Stimulated activated CD4-positive, alpha-beta T cell treated with anti-CD3 and anti-CD28 coated beads, Interleukin-2, amount 100 ng/mL, for 4 hours (primary cell): ENCODE data around the gene MBLAC1.
"Not testable (repeated sequence)": the region's sequence is repeated elsewhere in the genome, so short reads cannot be mapped to it uniquely, and the experiment has no call there.

Source experiments
- DNase-seq: peaks from one replicate; pipeline ENCODE4 v3.0.0-alpha.2; 2020; ENCODE audit warnings: low read depth

MBLAC1 gene

DNA sequence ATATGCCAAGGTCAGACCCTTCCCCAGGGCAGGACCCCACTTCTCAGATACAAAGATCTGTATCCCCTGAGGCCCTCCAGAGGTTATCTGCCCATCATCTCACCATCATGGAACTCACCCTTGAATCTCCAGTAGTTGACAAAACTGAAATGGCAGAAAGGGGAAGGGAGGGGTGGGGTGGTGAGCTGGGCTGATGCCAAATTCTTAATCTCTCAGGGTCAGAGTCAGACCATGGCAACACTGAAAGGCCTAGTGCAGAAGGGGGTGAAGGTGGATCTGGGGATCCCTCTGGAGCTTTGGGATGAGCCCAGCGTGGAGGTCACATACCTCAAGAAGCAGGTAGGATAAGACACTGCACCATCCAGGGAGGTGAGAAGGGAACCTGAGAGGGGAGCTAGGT, 4.2 kb upstream of the MBLAC1 start:
- no peak for DNase-seq

DNA sequence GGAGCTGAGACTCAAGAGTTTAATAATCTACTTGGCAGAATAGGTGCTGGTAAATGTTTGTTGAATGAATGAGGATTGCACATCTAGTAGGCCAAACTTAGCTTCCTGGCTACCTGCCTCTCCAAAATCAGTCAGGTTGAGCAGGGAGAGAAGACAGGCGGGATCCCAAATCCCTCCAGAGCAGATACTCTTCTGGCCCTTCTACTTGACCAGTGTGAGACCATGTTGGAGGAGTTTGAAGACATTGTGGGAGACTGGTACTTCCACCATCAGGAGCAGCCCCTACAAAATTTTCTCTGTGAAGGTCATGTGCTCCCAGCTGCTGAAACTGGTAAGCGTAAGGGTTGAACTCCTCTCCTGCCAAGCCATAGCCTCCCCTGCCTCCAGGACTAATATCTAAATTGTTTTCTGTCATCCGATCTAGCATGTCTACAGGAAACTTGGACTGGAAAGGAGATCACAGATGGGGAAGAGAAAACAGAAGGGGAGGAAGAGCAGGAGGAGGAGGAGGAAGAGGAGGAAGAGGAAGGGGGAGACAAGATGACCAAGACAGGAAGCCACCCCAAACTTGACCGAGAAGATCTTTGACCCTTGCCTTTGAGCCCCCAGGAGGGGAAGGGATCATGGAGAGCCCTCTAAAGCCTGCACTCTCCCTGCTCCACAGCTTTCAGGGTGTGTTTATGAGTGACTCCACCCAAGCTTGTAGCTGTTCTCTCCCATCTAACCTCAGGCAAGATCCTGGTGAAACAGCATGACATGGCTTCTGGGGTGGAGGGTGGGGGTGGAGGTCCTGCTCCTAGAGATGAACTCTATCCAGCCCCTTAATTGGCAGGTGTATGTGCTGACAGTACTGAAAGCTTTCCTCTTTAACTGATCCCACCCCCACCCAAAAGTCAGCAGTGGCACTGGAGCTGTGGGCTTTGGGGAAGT, 2.2 kb upstream of the MBLAC1 start:
- no peak for DNase-seq

DNA sequence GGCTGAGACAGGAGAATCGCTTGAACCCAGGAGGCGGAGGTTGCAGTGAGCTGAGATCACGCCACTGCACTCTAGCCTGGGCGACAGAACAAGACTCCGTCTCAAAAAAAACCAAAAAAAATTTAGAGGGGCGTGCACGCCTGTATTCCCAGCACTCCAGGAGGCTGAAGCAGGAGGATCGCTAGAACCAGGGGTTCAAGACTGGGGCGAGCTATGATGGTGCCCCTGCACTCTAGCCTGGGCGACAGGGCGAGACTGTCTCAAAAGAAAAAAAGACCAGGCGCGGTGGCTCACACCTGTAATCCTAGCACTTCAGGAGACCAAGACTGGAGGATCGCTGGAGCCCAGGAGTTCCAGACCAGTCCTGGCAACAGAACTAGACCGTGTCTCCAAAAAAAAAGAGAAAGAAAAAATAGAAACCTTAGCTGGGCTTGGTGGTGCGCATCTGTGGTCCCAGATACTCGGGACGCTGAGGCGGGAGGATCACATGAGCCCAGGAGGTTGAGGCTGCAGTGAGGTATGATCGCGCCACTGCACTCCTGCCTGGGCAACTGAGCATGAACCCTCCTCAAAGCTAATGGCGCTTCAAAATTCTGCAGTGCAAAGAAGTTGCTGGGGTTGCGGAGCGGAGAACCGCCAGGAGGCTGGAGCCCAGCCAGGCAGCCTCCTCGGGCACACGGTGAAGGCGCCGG, 382 bp upstream of the MBLAC1 start:
- peak; percentile 18 for DNase-seq

DNA sequence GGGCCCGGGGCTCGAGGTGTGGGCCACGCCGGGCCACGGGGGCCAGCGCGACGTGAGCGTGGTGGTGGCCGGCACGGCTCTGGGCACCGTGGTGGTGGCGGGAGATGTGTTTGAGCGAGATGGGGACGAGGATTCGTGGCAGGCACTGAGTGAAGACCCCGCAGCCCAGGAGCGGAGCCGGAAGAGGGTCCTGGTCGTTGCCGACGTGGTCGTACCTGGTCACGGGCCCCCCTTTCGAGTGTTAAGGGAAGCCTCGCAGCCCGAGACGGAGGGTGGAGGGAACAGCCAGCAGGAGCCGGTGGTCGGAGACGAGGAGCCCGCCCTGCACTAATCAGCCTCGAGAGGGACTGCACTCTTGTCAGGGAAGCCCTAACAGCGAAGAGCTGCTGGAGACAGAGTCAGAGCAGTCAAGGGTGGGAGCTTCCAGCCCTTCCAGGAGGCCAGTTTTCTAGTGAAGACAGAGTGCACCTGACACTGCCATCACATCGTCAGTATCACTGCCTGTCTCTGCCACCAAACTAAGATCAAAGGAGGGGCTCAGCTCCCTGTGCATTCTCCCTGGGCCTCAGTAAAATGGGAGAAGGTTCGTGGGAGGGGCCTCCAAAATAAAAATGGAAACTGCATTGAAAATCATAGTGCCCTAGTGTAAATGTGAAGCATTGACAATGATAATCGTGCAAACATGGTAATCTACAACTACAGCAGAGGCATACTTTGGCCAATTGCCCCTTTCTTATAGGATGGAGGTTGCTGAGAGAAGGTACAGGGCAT, 1.3 kb downstream of the MBLAC1 start:
- DNase-seq, result no peak

DNA sequence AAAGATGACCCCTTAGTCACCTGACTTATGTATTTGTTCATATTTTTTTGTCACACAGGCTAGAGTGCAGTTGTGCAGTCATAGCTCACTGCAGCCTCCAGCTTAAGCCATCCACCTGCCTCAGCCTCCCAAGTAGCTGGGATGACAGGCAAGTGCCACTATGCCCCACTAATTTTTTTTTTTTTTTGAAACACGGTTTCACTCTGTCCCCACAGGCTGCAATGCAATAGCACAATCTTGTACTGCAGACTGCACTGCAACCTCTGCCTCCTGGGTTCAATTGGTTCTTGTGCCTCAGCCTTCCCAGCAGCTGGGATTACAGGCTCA, 1.8 kb downstream of the MBLAC1 start:
- DNase-seq, result no peak

DNA sequence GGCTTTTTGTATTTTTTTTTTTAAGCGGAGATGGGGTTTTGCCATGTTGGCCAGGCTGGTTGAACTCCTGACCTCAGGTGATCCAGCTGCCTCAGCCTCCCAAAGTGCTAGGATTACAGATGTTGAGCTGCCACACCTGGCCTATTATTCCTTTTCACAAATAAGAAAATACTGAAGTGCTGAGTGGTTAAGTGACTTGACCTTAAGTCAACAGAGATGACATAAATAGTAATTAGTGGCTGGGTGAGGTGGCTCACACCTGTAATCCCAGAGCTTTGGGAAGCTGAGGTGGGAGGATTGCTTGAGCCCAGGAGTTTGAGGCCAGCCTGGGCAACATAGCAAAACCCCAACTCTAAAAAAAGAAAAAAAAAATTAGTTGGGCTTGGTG, 3.4 kb downstream of the MBLAC1 start:
- DNase-seq, result not testable (repeated sequence)

DNA sequence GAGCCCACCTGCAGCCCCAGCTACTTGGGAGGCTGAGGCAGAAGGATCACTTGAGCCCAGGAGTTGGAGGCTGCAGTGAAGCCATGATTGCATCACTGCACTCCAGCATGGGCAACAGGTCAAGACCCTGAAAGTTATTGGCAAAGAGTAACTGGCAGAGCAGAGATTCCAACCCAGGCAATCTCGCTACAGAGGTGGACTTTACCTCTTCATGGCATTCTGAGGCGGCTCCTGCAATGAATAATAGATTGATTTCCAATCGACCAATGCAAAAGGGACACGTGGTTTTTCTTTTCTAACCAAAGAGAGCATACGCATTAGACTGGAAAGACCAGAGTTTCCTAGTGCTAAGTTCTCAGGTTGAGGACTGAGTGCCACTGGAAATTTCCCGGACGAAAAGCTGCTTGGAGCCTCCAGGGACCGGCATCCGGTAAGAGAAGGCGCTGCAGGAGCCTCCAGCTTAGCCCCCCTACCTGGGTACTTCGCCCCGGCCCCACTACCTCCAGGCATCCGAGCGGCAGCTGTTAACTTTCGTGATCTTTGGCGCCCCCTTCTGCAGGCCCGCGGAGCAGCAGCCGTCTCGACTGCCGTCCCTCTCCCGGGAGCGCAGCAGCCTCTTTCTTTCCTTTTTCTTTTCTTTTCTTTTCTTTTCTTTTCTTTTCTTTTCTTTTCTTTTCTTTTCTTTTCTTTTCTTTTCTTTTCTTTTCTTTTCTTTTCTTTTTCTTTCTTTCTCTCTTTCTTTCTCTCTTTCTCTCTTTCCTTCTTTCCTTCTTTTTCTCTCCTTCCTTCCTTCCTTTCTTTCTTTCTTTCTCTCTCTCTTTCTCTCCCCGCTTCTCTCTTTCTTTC, 4.1 kb downstream of the MBLAC1 start:
- peak; percentile 73 for DNase-seq

DNA sequence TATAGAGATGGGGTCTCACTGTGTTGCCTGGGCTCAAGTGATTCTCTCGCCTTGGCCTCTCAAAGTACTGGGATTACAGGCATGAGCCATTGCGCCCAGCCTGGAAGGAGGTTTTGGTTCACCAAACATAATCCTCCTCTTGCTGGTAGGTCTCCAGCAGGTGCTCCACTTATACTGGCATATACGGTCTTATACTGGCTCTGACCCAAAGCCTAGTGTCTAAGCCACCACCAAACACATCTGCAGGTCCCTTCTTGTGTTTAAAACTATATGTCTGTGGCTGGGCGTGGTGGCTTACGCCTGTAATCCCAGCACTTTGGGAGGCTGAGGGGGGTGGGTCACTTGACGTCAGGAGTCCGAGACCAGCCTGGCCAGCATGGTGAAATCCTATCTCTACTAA, 5.4 kb downstream of the MBLAC1 start:
- DNase-seq, result no peak

DNA sequence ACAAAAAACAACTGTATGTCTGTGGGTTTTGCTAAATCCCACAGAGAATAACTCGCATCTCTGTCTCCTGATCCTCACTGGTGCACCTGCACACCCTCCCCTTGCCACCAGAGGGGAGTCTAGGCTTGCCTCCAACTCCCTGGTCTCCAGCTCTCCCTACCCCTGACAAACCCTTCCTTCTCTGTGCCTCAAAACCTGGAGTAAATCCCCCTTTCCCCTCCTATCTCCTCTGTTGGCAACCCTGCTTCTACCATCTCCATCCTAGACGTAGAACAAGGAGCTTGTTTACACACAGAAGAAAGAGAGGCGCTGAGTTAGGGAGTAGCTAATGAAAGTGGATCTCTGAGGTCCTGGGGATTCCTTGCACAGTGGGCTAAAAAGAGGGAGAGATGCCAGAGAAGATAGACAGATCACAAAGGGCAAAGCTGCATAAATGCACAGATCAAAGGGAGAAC, 6.0 kb downstream of the MBLAC1 start:
- peak; percentile 45 for DNase-seq

DNA sequence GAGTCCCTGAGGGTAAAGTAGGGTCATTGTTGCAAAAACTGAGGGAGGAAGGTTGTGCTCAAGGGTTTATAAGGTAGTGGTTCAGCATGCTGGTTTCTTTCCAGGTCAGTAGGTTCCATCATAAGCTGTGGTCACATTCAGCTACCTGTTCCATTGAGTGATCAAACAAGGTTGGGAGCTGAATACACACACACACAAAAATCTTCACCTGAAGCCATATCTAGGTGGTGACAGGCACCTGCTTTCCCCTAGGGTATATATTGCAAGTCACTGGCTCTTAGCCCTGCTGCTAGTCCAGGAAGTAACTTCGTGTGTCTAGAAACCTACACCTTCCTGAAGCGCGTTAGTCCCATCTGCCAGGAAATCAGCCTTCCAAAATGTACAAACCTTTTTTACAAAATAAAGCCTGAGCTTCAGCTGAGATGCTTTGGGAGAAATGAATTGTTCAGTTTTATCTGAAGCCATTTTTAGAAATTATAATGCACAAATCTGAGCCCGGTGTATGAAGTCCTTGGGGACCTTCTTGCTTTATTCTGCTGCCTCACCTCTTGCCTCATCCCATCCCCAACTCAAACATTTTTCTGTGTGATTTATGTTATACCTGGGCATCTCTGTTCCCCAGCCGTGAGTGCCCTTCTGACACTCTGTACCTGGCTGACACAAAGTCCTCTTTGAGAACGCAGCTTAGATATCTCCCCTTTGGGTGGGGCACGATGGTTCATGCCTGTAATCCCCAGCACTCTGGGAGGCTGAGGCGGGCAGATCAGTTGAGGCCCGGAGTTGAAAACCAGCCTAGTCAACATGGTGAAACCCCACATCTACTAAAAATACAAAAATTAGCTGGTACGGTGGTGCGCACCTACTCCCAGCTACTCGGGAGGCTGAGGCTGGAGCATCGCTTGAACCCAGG, 11.3 kb downstream of the MBLAC1 start:
- no peak for DNase-seq

DNA sequence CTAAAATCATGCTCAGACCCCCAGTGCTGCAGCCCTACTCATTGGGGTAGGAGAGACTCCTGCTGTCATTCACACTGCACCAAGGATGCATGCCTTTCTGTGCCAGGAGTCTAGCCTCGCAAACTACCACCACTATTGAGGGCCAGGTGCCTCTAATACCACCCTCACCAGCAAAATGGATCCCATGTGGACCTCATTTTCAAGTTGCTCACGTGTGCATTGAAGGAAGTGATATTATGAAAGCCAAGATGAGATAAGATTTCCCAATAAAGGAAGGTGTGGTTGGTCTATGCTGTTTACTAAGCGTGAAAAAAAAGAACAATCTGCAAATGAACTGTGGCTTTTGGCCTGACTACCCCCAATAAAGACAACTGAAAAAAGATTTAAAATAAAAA, 14.8 kb downstream of the MBLAC1 start:
- DNase-seq, result no peak

DNA sequence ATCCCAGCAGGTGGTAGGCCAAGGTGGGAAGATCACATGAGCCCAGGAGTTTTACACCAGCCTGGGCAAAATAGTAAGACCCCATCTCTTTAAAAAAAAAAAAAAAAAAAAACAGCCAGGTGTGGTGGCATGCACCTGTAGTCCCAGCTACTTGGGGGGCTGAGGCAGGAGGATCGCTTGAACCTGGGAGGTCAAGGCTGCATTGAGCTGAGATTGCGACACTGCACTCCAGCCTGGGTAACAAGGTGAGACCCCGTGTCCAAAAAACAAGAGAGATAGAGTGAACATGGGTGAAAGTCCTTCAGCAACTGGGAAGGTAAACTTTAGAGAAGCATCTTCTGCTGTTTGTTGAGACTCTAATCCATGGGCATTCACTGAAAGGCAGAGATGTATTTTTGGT, 15.7 kb downstream of the MBLAC1 start:
- DNase-seq, result no peak

DNA sequence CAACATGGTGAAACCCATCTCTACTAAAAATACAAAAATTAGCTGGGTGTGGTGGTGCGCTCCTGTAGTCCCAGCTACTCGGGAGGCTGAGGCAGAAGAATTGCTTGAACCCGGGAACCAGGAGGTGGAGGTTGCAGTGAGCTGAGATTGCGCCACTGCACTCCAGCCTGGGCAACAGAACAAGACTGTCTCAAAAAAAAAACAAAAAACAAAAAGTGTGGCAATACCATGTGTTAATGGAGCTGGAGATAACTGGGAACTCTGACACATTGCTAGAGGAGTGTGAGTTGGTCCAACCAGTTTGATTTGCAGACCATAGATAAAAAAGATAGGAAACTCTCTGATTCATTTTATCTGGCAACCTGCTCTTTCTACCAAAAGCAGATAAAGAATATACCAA, 19.6 kb downstream of the MBLAC1 start:
- DNase-seq, result not testable (repeated sequence)

DNA sequence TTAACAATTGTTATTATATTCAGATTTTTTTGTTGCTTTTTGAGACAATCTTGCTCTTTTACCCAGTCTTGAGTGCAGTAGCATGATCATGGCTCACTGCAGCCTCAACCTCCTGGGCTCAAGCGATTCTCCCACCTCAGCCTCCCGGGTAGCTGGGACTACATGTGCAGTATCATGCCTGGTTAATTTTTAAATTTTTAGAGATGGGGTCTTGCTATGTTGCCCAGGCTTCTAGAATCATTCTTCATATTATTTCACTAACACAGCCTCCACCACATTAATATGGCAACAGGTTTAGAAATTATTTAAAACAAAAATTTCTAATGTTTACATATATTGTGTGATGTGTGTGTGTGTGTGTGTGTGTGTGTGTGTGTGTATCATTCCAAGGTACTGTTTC, 20.5 kb downstream of the MBLAC1 start:
- no peak for DNase-seq

DNA sequence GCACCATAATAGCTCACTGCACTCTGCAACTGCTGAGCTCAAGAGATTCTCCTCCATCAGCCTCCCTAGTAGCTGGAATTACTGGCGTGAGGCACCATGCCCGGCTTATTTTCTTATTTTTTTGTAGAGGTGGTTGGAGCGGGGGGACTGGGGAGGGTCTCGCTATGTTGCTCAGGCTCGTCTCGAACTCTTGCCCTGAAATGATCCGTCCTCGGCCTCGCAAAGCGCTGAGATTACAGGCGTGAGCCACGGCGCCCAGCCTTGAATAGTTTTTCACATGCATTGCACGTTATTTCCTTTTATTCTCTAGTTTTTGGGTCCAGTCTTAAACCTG, 21.4 kb downstream of the MBLAC1 start:
- no peak for DNase-seq

DNA sequence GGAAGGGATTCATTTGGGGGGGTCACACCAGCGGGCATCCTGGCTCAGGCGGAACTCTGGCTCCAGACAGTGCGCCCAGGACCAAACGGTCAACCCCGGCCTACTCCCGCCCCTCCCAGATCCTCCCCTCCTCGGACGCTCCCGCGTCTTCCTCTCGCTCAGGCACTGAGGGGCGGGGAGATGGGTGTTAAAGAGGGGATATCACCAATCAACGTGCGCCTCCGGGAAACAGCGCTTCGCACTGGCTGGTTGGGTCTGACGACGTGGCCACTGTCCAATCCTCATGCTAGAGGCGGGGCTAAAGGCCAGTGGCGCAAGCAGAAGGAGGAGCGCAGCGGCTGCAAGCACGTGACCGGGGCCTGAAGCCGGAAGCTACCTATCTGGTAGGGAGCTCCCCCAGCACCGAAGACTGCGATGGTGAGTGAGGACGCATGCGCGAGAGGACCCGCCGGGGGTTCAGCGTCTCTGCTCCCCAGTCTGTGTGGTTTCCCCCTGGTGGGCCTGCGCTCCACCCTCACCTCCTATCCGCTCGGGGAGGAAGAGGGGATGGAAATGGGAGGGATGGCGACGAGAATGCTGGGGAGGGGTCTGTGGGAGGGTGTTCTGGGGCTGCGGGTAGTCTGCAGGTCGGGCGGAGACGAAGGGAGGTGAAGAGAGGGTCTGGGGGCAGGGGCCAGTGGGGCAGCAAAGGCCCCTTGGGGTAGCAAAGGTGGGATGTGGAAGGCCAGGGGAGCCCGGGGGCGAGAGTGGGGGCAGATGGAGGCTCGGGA, 22.0 kb downstream of the MBLAC1 start, which contains the start of gene LAMTOR4:
LAMTOR4 (plus strand) TSS at position 360 of the 770 bp plus-strand sequence; CDS start at position 415, 55 bp downstream.
- DNase-seq, result peak; percentile 98

DNA sequence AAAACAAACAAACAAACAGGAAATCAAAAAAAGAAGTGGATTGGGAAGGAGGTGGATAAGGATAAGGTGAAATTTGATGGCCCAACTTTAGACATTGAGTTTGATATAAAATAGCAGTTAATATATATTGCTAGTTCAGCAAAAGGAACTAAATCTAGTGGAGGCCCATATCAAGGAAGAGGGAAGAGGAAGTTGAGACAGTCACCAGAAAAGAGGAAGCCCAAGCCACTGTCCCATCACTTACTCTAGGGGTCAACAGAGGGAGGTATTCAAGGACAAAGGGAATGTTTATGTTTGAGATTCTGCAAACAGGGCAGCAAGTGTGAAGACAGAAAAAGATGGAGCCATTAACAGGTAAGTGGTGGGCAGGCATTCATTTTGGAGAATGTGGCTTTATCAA, 25.6 kb downstream of the MBLAC1 start:
- DNase-seq, result no peak

DNA sequence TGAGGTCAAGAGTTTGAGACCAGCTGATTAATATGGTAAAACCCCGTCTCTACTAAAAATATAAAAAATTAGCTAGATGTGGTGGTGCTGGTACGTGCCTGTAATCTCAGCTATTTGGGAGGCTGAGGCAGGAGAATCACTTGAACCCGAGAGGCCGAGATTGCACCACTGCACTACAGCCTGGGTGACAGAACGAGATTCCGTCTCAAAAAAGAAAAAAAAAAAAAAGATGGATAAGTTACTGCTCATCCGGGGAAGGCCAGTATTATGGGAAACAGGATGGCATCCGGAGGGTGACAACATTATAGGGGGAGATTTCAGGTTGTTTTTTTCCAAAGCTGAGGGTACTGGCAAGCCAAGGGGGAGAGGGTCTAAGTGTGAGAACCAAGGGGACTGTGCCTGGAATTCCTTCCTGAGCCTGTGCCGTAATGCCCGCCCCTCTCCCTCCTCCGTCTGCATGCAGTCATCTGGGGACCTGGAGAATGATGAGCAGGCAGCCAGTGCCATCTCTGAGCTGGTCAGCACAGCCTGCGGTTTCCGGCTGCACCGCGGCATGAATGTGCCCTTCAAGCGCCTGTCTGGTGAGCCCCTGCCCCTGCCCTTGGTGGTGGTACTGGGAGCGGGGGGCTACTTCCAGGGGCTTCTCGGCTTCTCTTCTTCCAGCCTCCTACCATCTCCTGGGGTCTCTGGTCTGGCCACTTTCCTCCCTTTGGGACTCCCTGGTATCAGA, 26.3 kb downstream of the MBLAC1 start:
- DNase-seq, result no peak
